H1 (cell line): ENCODE measurements around the gene H2AZ1. TPM values are rescaled to one million over a fixed set of nuclear protein-coding genes. Genes with fewer than 3 reads are reported as not detected.

ENCODE experiments used
- CTCF ChIA-PET: fragments of 300-600 bp; sonication (Branson Sonifier 250); formaldehyde crosslinking; loops from one replicate; lab custom pipeline; 2021; ENCODE audit not compliant: partially characterized antibody; lab: Charles Lee
- POLR2A ChIA-PET: fragments of 300-600 bp; sonication (Branson Sonifier 250); formaldehyde crosslinking; loops from one replicate; lab custom pipeline; 2021; ENCODE audit warnings: inconsistent platforms; ENCODE audit not compliant: partially characterized antibody; lab: Charles Lee
- DNase-seq, 2 experiments: peaks; one replicate each; pipeline versions ENCODE4 v3.0.0 to v3.0.0-alpha.2; 2010 to 2022; ENCODE audit warnings: low spot score in 2 of 2, low read depth in 1 of 2, mixed read lengths in 1 of 2
- FAIRE-seq: peaks from 2 replicates; lab custom pipeline; 2011; peaks lifted over from hg19 to GRCh38; lab: Jason Lieb, UNC
- H2AFZ ChIP-seq: 2 replicates; pipeline ENCODE4 v1.8.1; 2012; ENCODE audit warnings: low read length, inconsistent platforms
- H2AK5ac ChIP-seq: 2 replicates; pipeline ENCODE4 v1.6.1; 2013; ENCODE audit warnings: low read depth, low read length
- H2BK120ac ChIP-seq: replicated peaks from 2 replicates; pipeline ENCODE3; 2013; ENCODE audit warnings: low read depth, low read length, inconsistent platforms
- H2BK12ac ChIP-seq: 2 replicates; pipeline ENCODE4 v1.6.1; 2013; ENCODE audit warnings: low read depth, low read length
- H2BK15ac ChIP-seq: 2 replicates; pipeline ENCODE4 v1.6.1; 2013; ENCODE audit warnings: low read length
- H2BK20ac ChIP-seq: 2 replicates; pipeline ENCODE4 v1.6.1; 2013; ENCODE audit warnings: low read length
- H2BK5ac ChIP-seq: 2 replicates; pipeline ENCODE4 v1.6.1; 2013; ENCODE audit warnings: low read depth, low read length
- H3K14ac ChIP-seq: 2 replicates; pipeline ENCODE4 v1.6.1; 2013; ENCODE audit warnings: inconsistent platforms; ENCODE audit not compliant: insufficient read length
- H3K18ac ChIP-seq: 2 replicates; pipeline ENCODE4 v1.6.1; 2013; ENCODE audit warnings: low read length; ENCODE audit errors: extremely low read depth
- H3K23ac ChIP-seq: 2 replicates; pipeline ENCODE4 v1.6.1; 2013; ENCODE audit warnings: inconsistent platforms; ENCODE audit not compliant: insufficient read length
- H3K23me2 ChIP-seq: 2 replicates; pipeline ENCODE4 v1.6.1; 2013; ENCODE audit warnings: low read depth, low read length
- H3K27ac ChIP-seq: 2 replicates; pipeline ENCODE4 v1.6.1; 2011; ENCODE audit warnings: low read depth, low read length, inconsistent platforms
- H3K27me3 ChIP-seq, 4 experiments: replicated peaks in 1 of 4; 1 replicate in 1 of 4; 2 replicates in 3 of 4; pipeline versions ENCODE4 v1.6.1 to v1.8.1; 2011 to 2013; ENCODE audit warnings: low read length in 3 of 4, mild to moderate bottlenecking in 3 of 4, inconsistent platforms in 2 of 4, mixed read lengths in 2 of 4, moderate library complexity in 1 of 4; ENCODE audit not compliant: control insufficient read depth in 3 of 4, insufficient read depth in 3 of 4; ENCODE audit errors: extremely low read depth in 1 of 4
- H3K36me3 ChIP-seq, 4 experiments: 2 replicates each; pipeline versions ENCODE4 v1.6.1 to v1.8.1; 2011 to 2013; ENCODE audit warnings: mild to moderate bottlenecking in 4 of 4, low read length in 3 of 4, moderate library complexity in 2 of 4, control low read depth in 1 of 4, inconsistent platforms in 1 of 4; ENCODE audit not compliant: insufficient read depth in 4 of 4, control insufficient read depth in 2 of 4
- H3K4ac ChIP-seq: replicated peaks from 2 replicates; pipeline ENCODE3; 2013; ENCODE audit warnings: low read length, low read depth, mixed read lengths, inconsistent platforms; ENCODE audit not compliant: insufficient read length
- H3K4me1 ChIP-seq, 4 experiments: replicated peaks in 1 of 4; 1 replicate in 1 of 4; 2 replicates in 3 of 4; pipeline versions ENCODE4 v1.6.1 to v1.8.1; 2011 to 2013; ENCODE audit warnings: low read length in 3 of 4, inconsistent platforms in 2 of 4, mixed read lengths in 1 of 4; ENCODE audit not compliant: insufficient read depth in 4 of 4, control insufficient read depth in 3 of 4
- H3K4me2 ChIP-seq, 2 experiments: 2 replicates each; pipeline versions ENCODE4 v1.6.1 to v1.8.1; 2011 to 2013; ENCODE audit warnings: low read depth in 2 of 2, low read length in 2 of 2, control low read depth in 1 of 2, inconsistent platforms in 1 of 2, mild to moderate bottlenecking in 1 of 2; ENCODE audit not compliant: insufficient read depth in 1 of 2
- H3K4me3 ChIP-seq, 4 experiments: fragments of 200-600, 300-600 bp in 1 of 4; sonication (generic), shearing (Covaris generic), sonication (Bioruptor Twin) in 1 of 4; 2 replicates each; pipeline versions ENCODE4 v1.5.1 to v1.8.1; 2011 to 2016; ENCODE audit warnings: low read length in 4 of 4, low read depth in 3 of 4, control low read depth in 2 of 4, inconsistent platforms in 2 of 4, mild to moderate bottlenecking in 2 of 4, mixed read lengths in 1 of 4, moderate library complexity in 1 of 4; ENCODE audit not compliant: insufficient read depth in 2 of 4; ENCODE audit errors: extremely low read depth in 1 of 4
- H3K56ac ChIP-seq: replicated peaks from 2 replicates; pipeline ENCODE3; 2013; ENCODE audit warnings: low read depth, mild to moderate bottlenecking, mixed read lengths, low read length, inconsistent platforms; ENCODE audit not compliant: insufficient read length
- H3K79me1 ChIP-seq: 2 replicates; pipeline ENCODE4 v1.6.1; 2013; ENCODE audit warnings: low read depth, low read length, control low read depth
- H3K79me2 ChIP-seq, 2 experiments: 2 replicates each; pipeline versions ENCODE4 v1.6.1 to v1.8.1; 2012 to 2013; ENCODE audit warnings: low read length in 2 of 2, mild to moderate bottlenecking in 2 of 2, inconsistent platforms in 1 of 2; ENCODE audit not compliant: insufficient read depth in 2 of 2, control insufficient read depth in 1 of 2
- H3K9ac ChIP-seq, 4 experiments: replicated peaks in 1 of 4; 1 replicate in 1 of 4; 2 replicates in 3 of 4; pipeline versions ENCODE4 v1.6.1 to v1.8.1; 2011 to 2013; ENCODE audit warnings: low read depth in 3 of 4, low read length in 3 of 4, control low read depth in 2 of 4, mild to moderate bottlenecking in 2 of 4, moderate library complexity in 2 of 4, inconsistent platforms in 1 of 4; ENCODE audit errors: extremely low read depth in 1 of 4
- H3K9me3 ChIP-seq, 2 experiments: 2 replicates each; pipeline versions ENCODE4 v1.6.1 to v1.8.1; 2012 to 2013; ENCODE audit warnings: mild to moderate bottlenecking in 2 of 2, moderate library complexity in 2 of 2, control low read depth in 1 of 2, inconsistent platforms in 1 of 2, low read depth in 1 of 2, low read length in 1 of 2, mixed read lengths in 1 of 2; ENCODE audit not compliant: insufficient read depth in 2 of 2
- H4K20me1 ChIP-seq, 2 experiments: replicated peaks in 1 of 2; 2 replicates each; pipeline versions ENCODE3 to v1.8.1; 2011 to 2013; ENCODE audit warnings: inconsistent platforms in 2 of 2, low read length in 2 of 2, mild to moderate bottlenecking in 1 of 2; ENCODE audit not compliant: insufficient read depth in 2 of 2, control insufficient read depth in 1 of 2
- H4K5ac ChIP-seq: 2 replicates; pipeline ENCODE4 v1.6.1; 2013; ENCODE audit warnings: low read length, low read depth, mixed read lengths, inconsistent platforms; ENCODE audit not compliant: insufficient read length
- H4K8ac ChIP-seq: 2 replicates; pipeline ENCODE4 v1.8.0; 2013; ENCODE audit warnings: mild to moderate bottlenecking, moderate library complexity, low read length, inconsistent platforms; ENCODE audit not compliant: insufficient read depth; ENCODE audit errors: extremely low read depth
- H4K91ac ChIP-seq: replicated peaks from 2 replicates; pipeline ENCODE3; 2013; ENCODE audit warnings: low read length, mixed read lengths, inconsistent platforms; ENCODE audit not compliant: insufficient read length
- ASH2L ChIP-seq: fragments of 200-600, 300-600 bp; sonication (generic); IDR thresholded peaks from one replicate; pipeline ENCODE4 v1.7.1; 2017; ENCODE audit warnings: low read length
- ATF2 ChIP-seq: IDR thresholded peaks from 2 replicates; pipeline ENCODE4 v1.6.1; 2012; ENCODE audit warnings: low read length, inconsistent platforms
- E2F6 ChIP-seq: IDR thresholded peaks from 2 replicates; pipeline ENCODE4 v1.6.1; 2012; ENCODE audit warnings: inconsistent platforms
- EZH2 ChIP-seq: fragments of 200-600 bp; sonication (generic); IDR thresholded peaks from 2 replicates; pipeline ENCODE4 v1.7.1; 2012; ENCODE audit warnings: low read depth, mild to moderate bottlenecking, moderate library complexity, low read length, inconsistent platforms; ENCODE audit not compliant: severe bottlenecking
- HDAC2 ChIP-seq, 2 experiments: fragments of 300-600 bp in 1 of 2; sonication (generic) in 1 of 2; IDR thresholded peaks; 2 replicates each; pipeline ENCODE4 v1.6.1; 2011 to 2012; ENCODE audit warnings: low read depth in 2 of 2, low read length in 2 of 2, mild to moderate bottlenecking in 2 of 2, moderate library complexity in 2 of 2, borderline replicate concordance in 1 of 2, inconsistent platforms in 1 of 2
- MAX ChIP-seq: IDR thresholded peaks from 2 replicates; pipeline ENCODE4 v1.6.1; 2012; ENCODE audit warnings: inconsistent platforms
- RBBP5 ChIP-seq: IDR thresholded peaks from 2 replicates; pipeline ENCODE4 v1.7.1; 2012; ENCODE audit warnings: low read depth, mild to moderate bottlenecking, inconsistent platforms, low read length, moderate library complexity, borderline replicate concordance
- SP2 ChIP-seq: IDR thresholded peaks from 2 replicates; pipeline ENCODE4 v1.6.1; 2012; ENCODE audit warnings: mild to moderate bottlenecking, low read length, inconsistent platforms
- SP4 ChIP-seq: IDR thresholded peaks from 2 replicates; pipeline ENCODE4 v1.6.1; 2012; ENCODE audit warnings: low read length, inconsistent platforms
- TAF7 ChIP-seq: optimal IDR thresholded peaks from 2 replicates; pipeline ENCODE3; 2011; ENCODE audit warnings: low read depth, mild to moderate bottlenecking, inconsistent platforms, low read length, moderate library complexity, borderline replicate concordance
- WGBS, 2 experiments: shearing (Covaris generic) in 1 of 2; methylation state at CpG; one replicate each; pipeline versions ENCODE4 v1.1.6 to v1.1.7; 2013 to 2015; ENCODE audit warnings: low lambda C conversion rate in 2 of 2, mixed read lengths in 2 of 2, inconsistent platforms in 1 of 2, low coverage in 1 of 2, missing lambda C conversion rate in 1 of 2; ENCODE audit not compliant: insufficient replicate concordance in 2 of 2, insufficient coverage in 1 of 2, insufficient read length in 1 of 2; ENCODE audit errors: extremely low coverage in 1 of 2, missing lambda C conversion rate in 1 of 2; 5-methylcytosine and 5-hydroxymethylcytosine counted together
- polyA plus RNA-seq, 7 experiments: library from polyadenylated mRNA; depleted of rRNA in 3 of 7; stranded (reverse) in 5 of 7; unstranded in 2 of 7; fragments of >200 nt in 5 of 7; fragments of 200-250 nt in 2 of 7; gene quantifications; 1 replicate in 5 of 7; 2 replicates in 1 of 7; 4 replicates in 1 of 7; pipeline versions ENCODE4 v1.2.1 to v1.2.3, GENCODE V29; 2011 to 2013; ENCODE audit warnings: missing spikeins in 2 of 7, mixed read lengths in 2 of 7
- total RNA-seq: library from RNA; stranded (reverse); fragmentation: NEBNext Ultra II Directional; extraction: Animal tissue kit (Norgen Biotek cat#: 25700); gene quantifications from 2 replicates; pipeline ENCODE4 v1.2.1, GENCODE V29; 2021

H2AZ1 gene
- total and polyA plus RNA-seq, 2 of the 8 experiments (the other 6 are each of a cell fraction or from before 2014, with no cell fraction given): 831 to 898 TPM

GRCh38 chr4:99938243-99938753, 11.8 kb downstream of the H2AZ1 start:
- Histone ChIP-seq H3K18ac (no peak overlapping the region), H3K36me3 (peaks cover 0 to 2% (median 0%) of the 10 kb centered on the region in 4 experiments; a peak in 1 of 8 replicates), H3K9me3 (0 out of 4 replicates have a peak, but pooled peaks cover 0 to 2% of the 10 kb centered on the region in 2 experiments), H3K23ac (no peak overlapping the region), H4K91ac (no peak overlapping the region), H2BK15ac (no peak overlapping the region), H3K4ac (no peak overlapping the region), H3K56ac (no peak overlapping the region), H3K27ac (no peak overlapping the region), H3K4me1 (no peaks in the 10 kb centered on the region), H3K79me1 (no peaks in the 10 kb centered on the region), H3K79me2 (peaks cover 0 to 76% of the 10 kb centered on the region in 2 experiments; a peak in 2 of 4 replicates), H2BK12ac (no peak overlapping the region), H4K8ac (no peak overlapping the region), H3K23me2 (no peaks in the 10 kb centered on the region), H3K14ac (no peak overlapping the region), H2BK20ac (no peak overlapping the region), H3K27me3 (no peaks in the 10 kb centered on the region), H3K4me2 (no peak overlapping the region), H4K20me1 (no peaks in the 10 kb centered on the region), H2BK5ac (no peak overlapping the region), H2AK5ac (no peak overlapping the region), H3K9ac (no peak overlapping the region), H3K4me3 (no peak overlapping the region), H2AFZ (no peak overlapping the region), H2BK120ac (no peak overlapping the region), H4K5ac (no peak overlapping the region)
- 95% methylated on average over 3 of the region's 3 CpGs; no CpG with 5 or more reads in 1 of the 2 experiments for WGBS, 2 experiments
- POLR2A ChIA-PET: interaction anchor here (1.2 kb wide), 1 partner anchor 11 kb away, joined by 5 read pairs; no protein-coding TSS in a partner anchor
- no peak for DNase-seq
- FAIRE-seq: no peak
- CTCF ChIA-PET: interaction anchor here (0.6 kb wide), 1 partner anchor 957 kb away, joined by 3 read pairs; no protein-coding TSS in a partner anchor
- TF ChIP-seq E2F6 (no peak), TAF7 (no peak), ATF2 (no peak), MAX (no peak), SP2 (no peak), EZH2 (no peak), HDAC2 (IDR thresholded peaks at IDR 0.05; ENCODE audit: borderline replicate concordance in 1 of 2, low read depth in 2 of 2, low read length in 2 of 2) (no peak), ASH2L (no peak), SP4 (no peak), RBBP5 (no peak)
